Neural cell (in vitro differentiated cells): ENCODE measurements around the gene LPP. TPM values are rescaled to one million over a fixed set of nuclear protein-coding genes. Genes with fewer than 3 reads are reported as not detected.

ENCODE experiments used
- H2AFZ ChIP-seq: fragments of 200-600, 300-800 bp; sonication (generic), shearing (Covaris generic); 2 replicates; pipeline ENCODE4 v1.6.0; 2014; ENCODE audit warnings: low read depth, mild to moderate bottlenecking, antibody characterized with exemption, low read length, moderate library complexity
- H3F3A ChIP-seq: fragments of 200-600 bp; shearing (Covaris generic); 2 replicates; pipeline ENCODE4 v1.6.1; 2016; ENCODE audit warnings: mild to moderate bottlenecking, moderate library complexity, mixed read lengths, antibody characterized with exemption, low read length; ENCODE audit not compliant: insufficient read depth, poor library complexity, severe bottlenecking
- H3K27ac ChIP-seq: fragments of 200-600, 300-800 bp; sonication (generic), shearing (Covaris generic); 2 replicates; pipeline ENCODE4 v1.5.1; 2014; ENCODE audit warnings: mild to moderate bottlenecking, low read length, moderate library complexity
- H3K27me3 ChIP-seq: fragments of 300-800, 200-600 bp; sonication (generic), shearing (Covaris generic); 2 replicates; pipeline ENCODE4 v1.6.0; 2014; ENCODE audit warnings: mild to moderate bottlenecking, low read depth, low read length, moderate library complexity; ENCODE audit not compliant: insufficient read depth
- H3K36me3 ChIP-seq: fragments of 300-800, 200-600 bp; sonication (generic), shearing (Covaris generic); 2 replicates; pipeline ENCODE4 v1.5.1; 2014; ENCODE audit warnings: mild to moderate bottlenecking, antibody characterized with exemption, low read length, moderate library complexity; ENCODE audit not compliant: insufficient read depth
- H3K4me2 ChIP-seq: fragments of 300-800, 200-600 bp; sonication (generic), shearing (Covaris generic); 2 replicates; pipeline ENCODE4 v1.6.0; 2014; ENCODE audit warnings: mild to moderate bottlenecking, low read length
- H3K4me3 ChIP-seq: fragments of 300-800, 200-600 bp; sonication (generic), shearing (Covaris generic); 2 replicates; pipeline ENCODE4 v1.5.1; 2014; ENCODE audit warnings: mild to moderate bottlenecking, low read length, moderate library complexity
- H3K79me2 ChIP-seq: fragments of 200-600 bp; shearing (Covaris generic); replicated peaks from 2 replicates; pipeline ENCODE4 v1.6.0; 2014; ENCODE audit warnings: mild to moderate bottlenecking, low read length, moderate library complexity; ENCODE audit not compliant: insufficient read depth
- H3K9ac ChIP-seq: fragments of 300-800, 200-600 bp; sonication (generic), shearing (Covaris generic); 2 replicates; pipeline ENCODE4 v1.6.1; 2016; ENCODE audit warnings: mild to moderate bottlenecking, low read length, mixed read lengths
- H3K9me2 ChIP-seq: fragments of 200-600 bp; shearing (Covaris generic); 2 replicates; pipeline ENCODE4 v1.6.1; 2016; ENCODE audit warnings: mild to moderate bottlenecking, low read length, mixed read lengths; ENCODE audit not compliant: insufficient read depth
- H3K9me3 ChIP-seq: fragments of 200-600, 300-800 bp; sonication (generic), shearing (Covaris generic); 2 replicates; pipeline ENCODE4 v1.6.1; 2016; ENCODE audit warnings: mild to moderate bottlenecking, mixed run types, low read length, moderate library complexity, mixed read lengths
- H4K20me1 ChIP-seq: fragments of 200-600 bp; shearing (Covaris generic); 2 replicates; pipeline ENCODE4 v1.6.1; 2016; ENCODE audit warnings: mild to moderate bottlenecking, mixed run types; ENCODE audit not compliant: insufficient read depth
- CTCF ChIP-seq: fragments of 450-650 bp; IDR thresholded peaks from 2 replicates; pipeline ENCODE4 v1.5.1; 2014; ENCODE audit warnings: antibody characterized with exemption, mild to moderate bottlenecking, moderate library complexity; ENCODE audit not compliant: poor library complexity, severe bottlenecking
- EP300 ChIP-seq: fragments of 450-650 bp; conservative IDR thresholded peaks from 2 replicates; pipeline ENCODE4 v1.6.1; 2014; ENCODE audit warnings: antibody characterized with exemption, mild to moderate bottlenecking, moderate library complexity; ENCODE audit not compliant: poor library complexity, severe bottlenecking
- EZH2 ChIP-seq: fragments of 200-600, 300-800 bp; shearing (Covaris generic), sonication (generic); IDR thresholded peaks from 2 replicates; pipeline ENCODE4 v1.6.1; 2014; ENCODE audit warnings: antibody characterized with exemption, low read length, borderline replicate concordance, mild to moderate bottlenecking; ENCODE audit not compliant: insufficient read depth, poor library complexity, severe bottlenecking
- MXI1 ChIP-seq: fragments of 450-650 bp; conservative IDR thresholded peaks from 2 replicates; pipeline ENCODE4 v1.6.1; 2014; ENCODE audit warnings: antibody characterized with exemption, mild to moderate bottlenecking; ENCODE audit not compliant: poor library complexity, severe bottlenecking
- POLR2AphosphoS5 ChIP-seq: IDR thresholded peaks from 2 replicates; pipeline ENCODE4 v1.6.1; 2012
- RAD21 ChIP-seq: fragments of 450-650 bp; conservative IDR thresholded peaks from 2 replicates; pipeline ENCODE4 v1.6.1; 2014; ENCODE audit warnings: antibody characterized with exemption, mild to moderate bottlenecking, moderate library complexity
- REST ChIP-seq: IDR thresholded peaks from 2 replicates; pipeline ENCODE4 v1.6.1; 2012; ENCODE audit warnings: borderline replicate concordance
- SMC3 ChIP-seq: fragments of 450-650 bp; conservative IDR thresholded peaks from 2 replicates; pipeline ENCODE4 v1.6.1; 2014; ENCODE audit warnings: antibody characterized with exemption, mild to moderate bottlenecking, moderate library complexity; ENCODE audit not compliant: poor library complexity
- TAF1 ChIP-seq: IDR thresholded peaks from 2 replicates; pipeline ENCODE4 v1.6.1; 2012; ENCODE audit warnings: low read depth
- polyA plus RNA-seq: library from polyadenylated mRNA; depleted of rRNA; stranded (reverse); fragments of >200 nt; gene quantifications from 2 replicates; pipeline ENCODE4 v1.2.3, GENCODE V29; 2014

LPP gene
- polyA plus RNA-seq, 1 donor from 2014 or later = 3.0 TPM

GRCh38 chr3:188796122-188796631, 642.2 kb downstream of the LPP start:
- Histone ChIP-seq H3K79me2 (no peaks in the 10 kb centered on the region), H3K4me2 (no peak overlapping the region), H3K4me3 (no peak overlapping the region), H3K27ac (no peak overlapping the region), H4K20me1 (no peaks in the 10 kb centered on the region), H3K36me3 (no peaks in the 10 kb centered on the region), H3K27me3 (no peaks in the 10 kb centered on the region), H2AFZ (no peak overlapping the region), H3K9me2 (no peaks in the 10 kb centered on the region), H3K9me3 (no peaks in the 10 kb centered on the region), H3F3A (no peaks in the 10 kb centered on the region), H3K9ac (no peak overlapping the region)
- TF ChIP-seq REST (no peak), EZH2 (no peak), POLR2AphosphoS5 (no peak), TAF1 (no peak), SMC3 (no peak), CTCF (no peak), MXI1 (no peak), EP300 (no peak), RAD21 (no peak)

- H3K9ac ChIP-seq = no peak overlapping the region
- H3K9me3 ChIP-seq = no peaks in the 10 kb centered on the region
- no peaks in the 10 kb centered on the region for H3K36me3 ChIP-seq
- no peaks in the 10 kb centered on the region for H3F3A ChIP-seq
- no peak overlapping the region for H2AFZ ChIP-seq
- TF ChIP-seq SMC3 (no peak), TAF1 (no peak), EP300 (no peak), MXI1 (no peak), REST (no peak)
- H3K9me2 ChIP-seq = no peaks in the 10 kb centered on the region
- no peak overlapping the region for H3K4me2 ChIP-seq
- H3K27ac ChIP-seq = no peak overlapping the region
- no peak overlapping the region for H3K4me3 ChIP-seq
- no peaks in the 10 kb centered on the region for H3K79me2 ChIP-seq
- H3K27me3 ChIP-seq = no peaks in the 10 kb centered on the region
- no peaks in the 10 kb centered on the region for H4K20me1 ChIP-seq
Observed at GRCh38 chr3:188797045-188797444, 643.1 kb downstream of the LPP start.
